ENCODE data around the gene SCFD1.
"Not testable (repeated sequence)": the region's sequence is repeated elsewhere in the genome, so short reads cannot be mapped to it uniquely, and the experiment has no call there.

DNA sequence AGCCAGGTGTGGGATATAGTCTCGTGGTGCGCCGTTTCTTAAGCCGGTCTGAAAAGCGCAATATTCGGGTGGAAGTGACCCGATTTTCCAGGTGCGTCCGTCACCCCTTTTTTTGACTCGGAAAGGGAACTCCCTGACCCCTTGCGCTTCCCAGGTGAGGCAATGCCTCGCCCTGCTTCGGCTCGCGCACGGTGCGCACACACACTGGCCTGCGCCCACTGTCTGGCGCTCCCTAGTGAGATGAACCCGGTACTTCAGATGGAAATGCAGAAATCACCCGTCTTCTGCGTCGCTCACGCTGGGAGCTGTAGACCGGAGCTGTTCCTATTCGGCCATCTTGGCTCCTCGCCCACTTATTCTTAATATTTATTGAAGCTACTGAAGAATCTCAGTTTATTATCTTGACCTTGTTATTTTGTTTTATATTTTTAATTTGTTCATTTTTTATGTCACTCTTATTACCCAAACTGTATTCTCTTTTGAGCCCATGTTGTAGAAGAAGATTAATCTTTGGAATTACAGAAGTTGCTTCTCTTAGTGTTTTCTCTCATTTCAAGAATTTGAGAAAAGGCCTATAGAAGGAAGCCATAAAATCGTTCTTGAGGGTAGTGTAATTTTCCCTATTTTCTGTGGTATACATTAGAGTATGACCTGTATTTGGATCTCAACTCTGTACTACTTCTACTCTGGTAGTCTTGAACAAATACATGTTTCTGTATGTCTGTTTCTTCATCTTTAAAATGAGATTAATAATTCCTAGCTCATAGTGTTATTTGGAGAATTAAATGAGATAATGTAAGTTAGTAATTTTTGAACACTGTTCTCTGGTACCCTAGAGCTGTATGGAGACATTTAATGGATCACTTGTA, 68.6 kb downstream of the SCFD1 start:
- TF ChIP-seq POLR2A, POLR2AphosphoS5 (IDR thresholded peaks at IDR 0.05; ENCODE audit: low read depth, low read length): not testable (repeated sequence)
